Adipocyte (in vitro differentiated cells): ENCODE results near the gene CHCHD4.

Experiments
- DNase-seq: peaks from one replicate; pipeline ENCODE4 v3.0.0-alpha.2; 2015; ENCODE audit warnings: low read depth
- H3K27me3 ChIP-seq: replicated peaks from 2 replicates; pipeline ENCODE4 v1.7.0; 2013; ENCODE audit warnings: mild to moderate bottlenecking, low read length, moderate library complexity; ENCODE audit not compliant: control insufficient read depth, insufficient read depth
- H3K36me3 ChIP-seq: 2 replicates; pipeline ENCODE4 v1.7.0; 2013; ENCODE audit warnings: low read length, mild to moderate bottlenecking, moderate library complexity; ENCODE audit not compliant: control insufficient read depth, insufficient read depth, severe bottlenecking
- H3K4me1 ChIP-seq: 2 replicates; pipeline ENCODE4 v1.7.0; 2013; ENCODE audit warnings: mild to moderate bottlenecking, low read length, moderate library complexity; ENCODE audit not compliant: control insufficient read depth, insufficient read depth
- H3K4me3 ChIP-seq: 2 replicates; pipeline ENCODE4 v1.7.0; 2013; ENCODE audit warnings: mild to moderate bottlenecking, low read length, moderate library complexity
- H3K9ac ChIP-seq: 2 replicates; pipeline ENCODE4 v1.7.0; 2013; ENCODE audit warnings: mild to moderate bottlenecking, low read length, moderate library complexity
- H3K9me3 ChIP-seq: 2 replicates; pipeline ENCODE4 v1.7.0; 2013; ENCODE audit warnings: mild to moderate bottlenecking, low read length, moderate library complexity; ENCODE audit not compliant: control insufficient read depth

CHCHD4 gene

DNA sequence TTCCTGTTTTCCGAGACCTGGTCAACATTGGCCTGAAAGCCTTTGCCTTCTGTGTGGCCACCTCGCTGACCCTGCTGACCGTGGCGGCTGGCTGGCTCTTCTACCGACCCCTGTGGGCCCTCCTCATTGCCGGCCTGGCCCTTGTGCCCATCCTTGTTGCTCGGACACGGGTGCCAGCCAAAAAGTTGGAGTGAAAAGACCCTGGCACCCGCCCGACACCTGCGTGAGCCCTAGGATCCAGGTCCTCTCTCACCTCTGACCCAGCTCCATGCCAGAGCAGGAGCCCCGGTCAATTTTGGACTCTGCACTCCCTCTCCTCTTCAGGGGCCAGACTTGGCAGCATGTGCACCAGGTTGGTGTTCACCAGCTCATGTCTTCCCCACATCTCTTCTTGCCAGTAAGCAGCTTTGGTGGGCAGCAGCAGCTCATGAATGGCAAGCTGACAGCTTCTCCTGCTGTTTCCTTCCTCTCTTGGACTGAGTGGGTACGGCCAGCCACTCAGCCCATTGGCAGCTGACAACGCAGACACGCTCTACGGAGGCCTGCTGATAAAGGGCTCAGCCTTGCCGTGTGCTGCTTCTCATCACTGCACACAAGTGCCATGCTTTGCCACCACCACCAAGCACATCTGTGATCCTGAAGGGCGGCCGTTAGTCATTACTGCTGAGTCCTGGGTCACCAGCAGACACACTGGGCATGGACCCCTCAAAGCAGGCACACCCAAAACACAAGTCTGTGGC lies 17.1 kb upstream of the CHCHD4 start:
- Histone ChIP-seq H3K36me3 (peaks cover 56% of the 10 kb centered on the region), H3K27me3 (no peaks in the 10 kb centered on the region), H3K4me1 (peaks cover 83% of the 10 kb centered on the region), H3K9me3 (no peaks in the 10 kb centered on the region), H3K9ac (peak overlapping the region; percentile 64), H3K4me3 (no peak overlapping the region)
- no peak for DNase-seq

DNA sequence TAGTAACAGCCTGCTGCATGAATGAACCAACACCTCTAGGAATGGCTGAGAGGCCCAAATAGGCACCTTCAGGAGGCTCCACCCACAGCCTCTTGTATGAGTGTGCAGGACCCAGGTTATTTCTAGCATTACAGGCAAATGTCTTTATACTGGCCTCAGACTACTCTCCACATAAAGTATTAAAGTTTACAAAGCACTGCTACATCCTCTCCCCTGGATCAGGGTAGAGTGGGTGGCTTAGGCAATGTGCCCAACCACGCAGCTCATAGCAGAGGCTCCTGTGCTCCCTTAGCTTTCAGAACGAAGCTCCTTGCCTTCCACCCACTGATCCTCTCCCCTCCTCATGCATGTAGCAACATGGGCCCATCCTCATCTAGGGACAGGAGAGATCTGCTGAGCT lies 16.5 kb upstream of the CHCHD4 start:
- H3K9ac ChIP-seq: no peak overlapping the region
- H3K4me1 ChIP-seq: peaks cover 84% of the 10 kb centered on the region
- no peak overlapping the region for H3K4me3 ChIP-seq
- H3K36me3 ChIP-seq: peaks cover 53% of the 10 kb centered on the region
- no peaks in the 10 kb centered on the region for H3K9me3 ChIP-seq
- no peaks in the 10 kb centered on the region for H3K27me3 ChIP-seq
- no peak for DNase-seq

DNA sequence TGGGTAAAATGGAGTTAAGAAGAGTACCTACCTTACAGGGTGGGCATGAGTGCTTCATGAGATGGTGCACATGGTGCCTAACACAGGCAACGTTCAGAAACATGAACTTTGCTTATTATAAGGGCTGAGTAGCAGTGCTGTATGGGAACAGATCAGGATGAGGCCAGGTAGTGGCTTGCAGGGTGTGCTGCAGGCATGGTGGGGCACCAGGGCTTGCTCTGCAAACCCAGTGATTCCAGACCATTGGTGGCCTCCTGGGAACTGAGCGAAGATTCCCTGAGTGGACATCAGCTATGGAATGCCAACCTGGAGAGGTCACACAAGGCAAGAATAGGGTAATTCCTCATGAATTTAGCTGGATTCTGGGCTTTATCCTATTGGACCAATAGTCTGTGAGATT lies 16.0 kb upstream of the CHCHD4 start:
- H3K9ac ChIP-seq: no peak overlapping the region
- no peaks in the 10 kb centered on the region for H3K27me3 ChIP-seq
- H3K36me3 ChIP-seq: peaks cover 54% of the 10 kb centered on the region
- H3K4me3 ChIP-seq: no peak overlapping the region
- no peaks in the 10 kb centered on the region for H3K9me3 ChIP-seq
- no peak for DNase-seq
- H3K4me1 ChIP-seq: peaks cover 81% of the 10 kb centered on the region

DNA sequence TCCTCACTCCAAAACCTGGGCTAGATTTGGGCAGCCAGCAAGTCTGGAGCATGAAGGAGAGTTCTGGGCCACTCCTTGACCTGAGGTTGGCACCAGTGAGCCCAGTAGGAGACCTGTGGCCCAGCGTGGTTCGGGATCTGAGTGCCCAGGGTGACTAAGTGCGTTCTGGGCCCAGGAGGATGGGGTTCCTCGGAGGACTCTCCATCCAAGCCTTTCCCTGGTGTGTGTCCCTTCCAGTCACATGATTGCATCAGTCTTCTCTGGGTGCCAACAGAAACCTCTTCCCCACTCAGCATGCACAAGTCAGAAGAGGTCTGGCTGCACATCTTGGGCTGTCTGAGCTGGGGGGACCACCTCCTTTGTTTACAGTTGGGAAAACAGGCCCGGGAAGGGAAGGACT lies 15.1 kb upstream of the CHCHD4 start:
- peaks cover 63% of the 10 kb centered on the region for H3K36me3 ChIP-seq
- peak overlapping the region; percentile 48 for H3K9ac ChIP-seq
- H3K9me3 ChIP-seq: no peaks in the 10 kb centered on the region
- no peaks in the 10 kb centered on the region for H3K27me3 ChIP-seq
- no peak for DNase-seq
- no peak overlapping the region for H3K4me3 ChIP-seq
- H3K4me1 ChIP-seq: peaks cover 72% of the 10 kb centered on the region

DNA sequence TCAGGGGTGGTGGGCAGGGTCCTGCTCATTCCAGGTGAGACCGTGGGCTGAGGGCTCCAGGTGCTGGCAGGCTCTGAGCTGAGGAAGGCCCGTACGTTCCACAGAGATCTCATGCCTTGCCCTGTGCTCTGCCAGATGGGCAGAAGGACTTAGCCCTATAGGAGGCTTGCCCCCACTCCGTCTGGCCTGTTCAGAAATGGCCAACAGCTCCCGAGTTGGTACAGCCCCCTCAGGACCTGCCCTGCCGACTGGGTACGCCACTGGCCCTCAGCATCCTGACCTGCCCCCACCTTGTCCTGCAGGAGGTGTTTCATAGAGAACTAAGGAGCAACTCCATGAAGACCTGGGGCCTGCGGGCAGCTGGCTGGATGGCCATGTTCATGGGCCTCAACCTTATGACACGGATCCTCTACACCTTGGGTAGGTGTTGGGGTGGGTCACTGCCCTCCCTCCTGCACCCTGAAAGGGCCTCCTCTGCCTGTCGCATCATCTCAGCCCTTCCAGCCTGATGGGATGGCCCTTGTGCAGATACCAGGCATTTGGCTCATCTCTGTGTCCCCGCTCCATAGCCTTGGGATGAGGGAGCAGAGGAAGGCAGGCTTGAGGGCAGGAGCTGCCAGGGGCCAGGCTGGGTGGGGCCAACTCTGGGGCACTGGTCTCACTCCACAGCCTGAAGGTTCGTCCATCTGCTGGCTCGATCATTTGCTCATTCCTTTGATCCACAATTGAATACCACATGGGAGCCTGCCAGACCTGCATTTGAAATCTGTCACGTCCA lies 14.4 kb upstream of the CHCHD4 start:
- DNase-seq: no peak
- H3K9ac ChIP-seq: peak overlapping the region; percentile 48
- H3K36me3 ChIP-seq: peaks cover 70% of the 10 kb centered on the region

DNA sequence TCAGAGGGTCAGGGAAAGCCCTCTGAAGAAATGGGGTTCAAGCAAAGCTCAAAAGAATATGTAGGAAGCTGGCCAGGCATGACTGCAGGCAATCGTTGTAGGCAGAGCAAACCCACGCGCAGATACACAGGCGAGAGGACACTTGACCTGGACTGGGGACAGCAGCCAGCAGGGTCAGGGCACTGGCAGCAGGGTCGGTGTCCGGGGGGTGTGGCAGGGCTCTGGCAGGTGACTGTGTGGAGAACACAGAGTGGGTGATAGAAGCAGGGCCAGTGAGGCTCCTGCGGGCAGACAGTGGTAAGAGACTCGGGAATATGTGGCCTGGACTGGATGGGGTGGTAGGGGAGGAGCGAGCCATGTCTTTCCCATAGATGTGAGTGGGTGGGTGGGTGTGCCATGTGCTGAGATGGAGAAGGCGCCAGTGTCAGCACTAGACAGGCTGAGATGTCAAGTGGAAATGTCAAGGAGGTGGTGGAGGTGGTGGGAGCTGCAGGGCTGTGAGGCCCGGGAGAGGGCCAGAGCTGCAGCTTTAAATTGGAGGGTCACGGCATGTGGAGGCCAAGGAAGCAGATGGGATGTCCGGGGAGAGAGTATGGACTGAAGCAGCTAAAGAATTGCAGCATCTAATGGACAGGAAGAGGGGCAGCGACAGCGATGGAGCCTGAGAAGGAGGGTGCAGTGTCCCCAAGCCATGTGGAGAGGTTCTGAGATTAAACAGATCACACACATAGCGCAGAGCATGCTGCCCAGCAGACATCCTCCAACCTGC lies 13.6 kb upstream of the CHCHD4 start:
- Histone ChIP-seq H3K4me1 (peaks cover 58% of the 10 kb centered on the region), H3K4me3 (no peak overlapping the region), H3K9me3 (no peaks in the 10 kb centered on the region), H3K9ac (no peak overlapping the region), H3K36me3 (peaks cover 78% of the 10 kb centered on the region), H3K27me3 (no peaks in the 10 kb centered on the region)
- DNase-seq: no peak

More for the DNA sequence above, 14.4 kb upstream of the CHCHD4 start:
- Histone ChIP-seq H3K4me1 (peaks cover 66% of the 10 kb centered on the region), H3K9me3 (no peaks in the 10 kb centered on the region), H3K27me3 (no peaks in the 10 kb centered on the region), H3K4me3 (no peak overlapping the region)

DNA sequence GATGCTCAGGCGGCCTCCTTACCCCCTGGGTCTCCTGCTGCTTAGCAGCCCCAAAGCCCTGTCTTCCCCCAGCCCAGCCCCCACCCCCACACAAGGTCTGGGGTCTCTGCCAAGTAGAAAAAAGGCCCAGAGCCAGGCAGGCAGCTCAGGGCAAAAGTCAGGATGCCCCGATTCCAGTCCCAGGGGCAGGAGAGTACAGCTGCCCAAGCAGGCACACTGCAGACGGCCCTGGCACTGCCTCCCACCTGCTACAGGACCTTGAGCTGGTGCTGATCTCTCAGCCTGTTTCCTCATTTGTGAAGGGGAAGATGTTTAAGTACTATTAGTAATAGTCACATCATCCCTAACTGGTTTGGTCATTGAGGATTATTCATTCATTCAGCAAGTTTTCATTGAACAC lies 12.8 kb upstream of the CHCHD4 start:
- Histone ChIP-seq H3K4me1 (peaks cover 50% of the 10 kb centered on the region), H3K27me3 (no peaks in the 10 kb centered on the region), H3K36me3 (peaks cover 83% of the 10 kb centered on the region), H3K9me3 (no peaks in the 10 kb centered on the region), H3K9ac (no peak overlapping the region), H3K4me3 (no peak overlapping the region)
- DNase-seq: no peak

DNA sequence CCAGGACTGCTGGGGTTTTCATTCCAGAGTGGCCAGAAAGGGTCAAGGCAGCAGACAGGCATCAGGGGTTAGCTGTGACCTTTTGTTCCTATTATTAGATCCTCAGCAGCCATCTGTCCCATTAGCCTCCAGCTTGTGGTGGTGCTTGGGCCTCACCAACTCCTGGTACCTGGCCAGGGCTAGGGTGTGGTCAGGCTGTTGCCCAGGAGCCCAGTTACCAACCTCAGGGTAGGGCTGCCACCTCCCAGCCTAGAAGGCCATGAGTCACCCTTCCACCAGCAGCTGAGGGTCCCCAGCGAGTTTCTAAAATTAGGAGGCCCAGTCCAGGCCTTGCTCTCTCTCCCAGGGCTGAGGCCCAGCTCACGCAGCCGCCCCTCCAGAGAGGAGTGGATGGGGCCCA lies 12.3 kb upstream of the CHCHD4 start:
- Histone ChIP-seq H3K9ac (peak overlapping the region; percentile 62), H3K27me3 (no peaks in the 10 kb centered on the region), H3K9me3 (no peaks in the 10 kb centered on the region), H3K36me3 (peaks cover 83% of the 10 kb centered on the region), H3K4me3 (no peak overlapping the region), H3K4me1 (peaks cover 46% of the 10 kb centered on the region)
- no peak for DNase-seq

DNA sequence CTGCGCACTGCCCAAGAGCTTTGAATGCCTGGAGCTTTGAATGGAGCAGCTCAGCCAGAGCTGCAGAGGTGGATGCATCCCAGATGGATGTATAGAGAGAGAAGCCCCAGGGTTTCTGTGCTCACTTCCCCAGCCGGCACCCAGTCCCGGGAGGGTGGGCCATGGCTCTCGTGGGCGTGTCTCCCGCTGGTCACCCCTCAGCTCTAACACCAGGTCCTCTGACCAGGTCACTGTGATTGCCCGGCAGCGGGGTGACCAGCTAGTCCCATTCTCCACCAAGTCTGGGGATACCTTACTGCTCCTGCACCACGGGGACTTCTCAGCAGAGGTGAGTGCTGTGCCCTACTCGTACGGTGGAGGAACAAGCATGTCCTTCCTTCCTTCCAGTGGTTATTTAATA lies 10.9 kb upstream of the CHCHD4 start:
- no peak overlapping the region for H3K4me3 ChIP-seq
- peaks cover 41% of the 10 kb centered on the region for H3K4me1 ChIP-seq
- no peak for DNase-seq
- H3K9me3 ChIP-seq: no peaks in the 10 kb centered on the region
- peaks cover 83% of the 10 kb centered on the region for H3K36me3 ChIP-seq
- no peak overlapping the region for H3K9ac ChIP-seq
- H3K27me3 ChIP-seq: no peaks in the 10 kb centered on the region

DNA sequence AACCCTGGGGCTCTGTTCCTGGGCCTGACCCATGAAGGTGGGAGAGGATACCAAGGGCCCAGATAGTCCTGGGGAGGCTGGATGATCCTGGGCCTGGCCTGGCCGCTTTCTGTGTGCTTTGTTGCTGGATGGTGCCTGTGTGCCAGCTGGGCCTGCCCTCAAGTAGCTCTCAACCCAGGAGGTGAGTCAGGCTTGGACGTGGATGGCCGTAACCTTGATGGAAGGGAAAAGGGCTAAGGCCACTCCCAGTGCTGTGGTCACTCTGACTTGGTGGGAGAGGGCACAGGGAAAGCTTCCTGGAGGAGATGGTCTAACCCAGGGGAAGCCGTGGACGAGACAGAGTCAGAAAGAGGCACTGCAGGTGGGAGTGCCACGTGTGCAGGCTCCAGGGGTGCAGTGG lies 9.6 kb upstream of the CHCHD4 start:
- peaks cover 39% of the 10 kb centered on the region for H3K4me1 ChIP-seq
- H3K4me3 ChIP-seq: no peak overlapping the region
- no peak for DNase-seq
- no peak overlapping the region for H3K9ac ChIP-seq
- no peaks in the 10 kb centered on the region for H3K9me3 ChIP-seq
- peaks cover 89% of the 10 kb centered on the region for H3K36me3 ChIP-seq
- no peaks in the 10 kb centered on the region for H3K27me3 ChIP-seq

DNA sequence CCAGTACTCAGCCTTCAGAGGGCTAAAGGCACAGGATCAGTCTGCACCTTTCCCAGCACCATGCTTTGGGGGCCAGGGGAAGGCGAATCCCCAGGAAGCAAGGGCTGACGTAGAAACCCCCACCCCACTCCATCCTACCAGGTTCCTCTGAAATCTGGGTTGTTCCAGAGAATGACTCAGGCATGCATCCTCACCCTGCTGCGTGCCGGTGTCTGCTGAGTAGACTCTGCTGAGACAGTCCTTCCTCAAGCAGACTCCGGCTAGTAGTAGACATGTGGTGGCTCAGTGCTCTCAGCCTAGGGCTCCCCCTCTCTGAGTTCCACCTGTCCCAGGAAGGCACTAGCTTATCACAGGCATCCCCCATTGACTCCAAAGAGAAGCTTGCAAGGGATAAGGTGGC lies 9.2 kb upstream of the CHCHD4 start:
- Histone ChIP-seq H3K36me3 (peaks cover 88% of the 10 kb centered on the region), H3K9me3 (no peaks in the 10 kb centered on the region), H3K4me3 (no peak overlapping the region), H3K9ac (no peak overlapping the region), H3K4me1 (peaks cover 35% of the 10 kb centered on the region), H3K27me3 (no peaks in the 10 kb centered on the region)
- no peak for DNase-seq
